ENCODE measurements around the gene PRKG1. TPM values are rescaled to one million over a fixed set of nuclear protein-coding genes. Genes with fewer than 3 reads are reported as not detected.

Gene PRKG1
- total RNA-seq, 2 experiments from 2014 or later: not detected

GRCh38 chr10:51288511-51288910 lies 214.2 kb downstream of the PRKG1 start:
- Mint-ChIP-seq H3K36me3 (no peaks in the 10 kb centered on the region), H3K27me3 (no peaks in the 10 kb centered on the region), H3K27ac (no peak overlapping the region), H3K9me3 (no peaks in the 10 kb centered on the region), H3K4me3 (no peak overlapping the region), H3K4me1 (ENCODE audit: low read depth) (no peaks in the 10 kb centered on the region)
- DNase-seq: no peak
- intact Hi-C loops (cut with micrococcal nuclease): no loop called here
- POLR2A ChIA-PET: no interaction called here
- CTCF ChIA-PET: no interaction called here

GRCh38 chr10:51289519-51289918 lies 215.2 kb downstream of the PRKG1 start:
- Mint-ChIP-seq H3K4me1 (ENCODE audit: low read depth) (no peaks in the 10 kb centered on the region), H3K4me3 (no peak overlapping the region), H3K27me3 (no peaks in the 10 kb centered on the region), H3K9me3 (no peaks in the 10 kb centered on the region), H3K27ac (no peak overlapping the region), H3K36me3 (no peaks in the 10 kb centered on the region)
- intact Hi-C loops (cut with micrococcal nuclease): no loop called here
- ChIA-PET POLR2A (no interaction called here), CTCF (no interaction called here)
- DNase-seq: no peak

GRCh38 chr10:51291961-51292360 lies 217.7 kb downstream of the PRKG1 start:
- no peaks in the 10 kb centered on the region for H3K4me1 Mint-ChIP-seq (ENCODE audit: low read depth)
- no peaks in the 10 kb centered on the region for H3K9me3 Mint-ChIP-seq
- DNase-seq: no peak
- ChIA-PET POLR2A (no interaction called here), CTCF (interaction anchor here (1.2 kb wide), 1 partner anchor 228 kb away, joined by 3 read pairs; no protein-coding TSS in a partner anchor)
- no peaks in the 10 kb centered on the region for H3K27me3 Mint-ChIP-seq
- H3K36me3 Mint-ChIP-seq: no peaks in the 10 kb centered on the region
- H3K4me3 Mint-ChIP-seq: no peak overlapping the region
- intact Hi-C loops (cut with micrococcal nuclease): no loop called here
- no peak overlapping the region for H3K27ac Mint-ChIP-seq

- Mint-ChIP-seq H3K36me3 (no peaks in the 10 kb centered on the region), H3K9me3 (no peaks in the 10 kb centered on the region), H3K27ac (no peak overlapping the region), H3K4me3 (no peak overlapping the region), H3K27me3 (no peaks in the 10 kb centered on the region), H3K4me1 (ENCODE audit: low read depth) (no peaks in the 10 kb centered on the region)
- POLR2A ChIA-PET: no interaction called here
- DNase-seq: no peak
- intact Hi-C loops (cut with micrococcal nuclease): no loop called here
- CTCF ChIA-PET: no interaction called here
Observed at GRCh38 chr10:51297438-51297837, 223.2 kb downstream of the PRKG1 start.

GRCh38 chr10:51300617-51301304 lies 226.5 kb downstream of the PRKG1 start:
- peaks cover 2% of the 10 kb centered on the region for H3K9me3 Mint-ChIP-seq
- ChIA-PET CTCF (no interaction called here), POLR2A (no interaction called here)
- DNase-seq: no peak
- no peaks in the 10 kb centered on the region for H3K27me3 Mint-ChIP-seq
- H3K4me3 Mint-ChIP-seq: no peak overlapping the region
- no peaks in the 10 kb centered on the region for H3K4me1 Mint-ChIP-seq (ENCODE audit: low read depth)
- intact Hi-C loops (cut with micrococcal nuclease): no loop called here
- no peak overlapping the region for H3K27ac Mint-ChIP-seq
- no peaks in the 10 kb centered on the region for H3K36me3 Mint-ChIP-seq

- Mint-ChIP-seq H3K27ac (no peak overlapping the region), H3K36me3 (no peaks in the 10 kb centered on the region), H3K27me3 (no peaks in the 10 kb centered on the region), H3K9me3 (peaks cover 2% of the 10 kb centered on the region), H3K4me1 (ENCODE audit: low read depth) (no peaks in the 10 kb centered on the region), H3K4me3 (no peak overlapping the region)
- CTCF ChIA-PET: no interaction called here
- intact Hi-C loops (cut with micrococcal nuclease): no loop called here
- POLR2A ChIA-PET: no interaction called here
- no peak for DNase-seq
Observed at GRCh38 chr10:51301644-51302043, 227.4 kb downstream of the PRKG1 start.

GRCh38 chr10:51302316-51302715 lies 228.0 kb downstream of the PRKG1 start:
- Mint-ChIP-seq H3K27ac (no peak overlapping the region), H3K36me3 (no peaks in the 10 kb centered on the region), H3K9me3 (peaks cover 2% of the 10 kb centered on the region), H3K27me3 (no peaks in the 10 kb centered on the region), H3K4me1 (ENCODE audit: low read depth) (no peaks in the 10 kb centered on the region), H3K4me3 (no peak overlapping the region)
- ChIA-PET CTCF (no interaction called here), POLR2A (no interaction called here)
- no peak for DNase-seq
- intact Hi-C loops (cut with micrococcal nuclease): no loop called here

GRCh38 chr10:51308116-51308515 lies 233.8 kb downstream of the PRKG1 start:
- Mint-ChIP-seq H3K4me3 (no peak overlapping the region), H3K27me3 (no peaks in the 10 kb centered on the region), H3K27ac (no peak overlapping the region), H3K4me1 (ENCODE audit: low read depth) (no peaks in the 10 kb centered on the region), H3K9me3 (peaks cover 2% of the 10 kb centered on the region), H3K36me3 (no peaks in the 10 kb centered on the region)
- POLR2A ChIA-PET: no interaction called here
- intact Hi-C loops (cut with micrococcal nuclease): no loop called here
- CTCF ChIA-PET: interaction anchor here (0.6 kb wide), 1 partner anchor 75 kb away, joined by 3 read pairs; no protein-coding TSS in a partner anchor
- no peak for DNase-seq

GRCh38 chr10:51311228-51311627 lies 236.9 kb downstream of the PRKG1 start:
- DNase-seq: no peak
- Mint-ChIP-seq H3K9me3 (no peaks in the 10 kb centered on the region), H3K27ac (no peak overlapping the region), H3K4me1 (ENCODE audit: low read depth) (no peaks in the 10 kb centered on the region), H3K27me3 (no peaks in the 10 kb centered on the region), H3K36me3 (no peaks in the 10 kb centered on the region), H3K4me3 (no peak overlapping the region)
- ChIA-PET CTCF (no interaction called here), POLR2A (interaction anchor here (0.6 kb wide), 1 partner anchor 227 kb away, joined by 3 read pairs; no protein-coding TSS in a partner anchor)
- intact Hi-C loops (cut with micrococcal nuclease): no loop called here

- Mint-ChIP-seq H3K9me3 (no peaks in the 10 kb centered on the region), H3K27ac (no peak overlapping the region)
Observed at GRCh38 chr10:51312817-51313216, 238.5 kb downstream of the PRKG1 start.

GRCh38 chr10:51313251-51313650 lies 239.0 kb downstream of the PRKG1 start:
- H3K36me3 Mint-ChIP-seq: no peaks in the 10 kb centered on the region
- H3K4me1 Mint-ChIP-seq (ENCODE audit: low read depth): no peaks in the 10 kb centered on the region
- CTCF ChIA-PET: no interaction called here
- H3K9me3 Mint-ChIP-seq: no peaks in the 10 kb centered on the region
- no peak for DNase-seq
- H3K27me3 Mint-ChIP-seq: no peaks in the 10 kb centered on the region
- no peak overlapping the region for H3K4me3 Mint-ChIP-seq
- intact Hi-C loops (cut with micrococcal nuclease): no loop called here
- H3K27ac Mint-ChIP-seq: no peak overlapping the region
- POLR2A ChIA-PET: no interaction called here

More at GRCh38 chr10:51312817-51313216, 238.5 kb downstream of the PRKG1 start:
- no peaks in the 10 kb centered on the region for H3K4me1 Mint-ChIP-seq (ENCODE audit: low read depth)
- intact Hi-C loops (cut with micrococcal nuclease): no loop called here
- no peak overlapping the region for H3K4me3 Mint-ChIP-seq
- no peaks in the 10 kb centered on the region for H3K36me3 Mint-ChIP-seq
- no peak for DNase-seq
- H3K27me3 Mint-ChIP-seq: no peaks in the 10 kb centered on the region
- CTCF ChIA-PET: no interaction called here
- POLR2A ChIA-PET: no interaction called here

- ChIA-PET POLR2A (no interaction called here), CTCF (interaction anchor here (0.5 kb wide), 1 partner anchor 45 kb away, joined by 3 read pairs; no protein-coding TSS in a partner anchor)
- no peak overlapping the region for H3K4me3 Mint-ChIP-seq
- H3K4me1 Mint-ChIP-seq (ENCODE audit: low read depth): no peaks in the 10 kb centered on the region
- DNase-seq: no peak
- intact Hi-C loops (cut with micrococcal nuclease): no loop called here
- no peaks in the 10 kb centered on the region for H3K27me3 Mint-ChIP-seq
- H3K36me3 Mint-ChIP-seq: no peaks in the 10 kb centered on the region
- H3K27ac Mint-ChIP-seq: no peak overlapping the region
- H3K9me3 Mint-ChIP-seq: no peaks in the 10 kb centered on the region
Observed at GRCh38 chr10:51313773-51314478, 239.6 kb downstream of the PRKG1 start.

- Mint-ChIP-seq H3K27me3 (no peaks in the 10 kb centered on the region), H3K36me3 (no peaks in the 10 kb centered on the region), H3K4me1 (ENCODE audit: low read depth) (no peaks in the 10 kb centered on the region), H3K4me3 (no peak overlapping the region), H3K9me3 (no peaks in the 10 kb centered on the region), H3K27ac (no peak overlapping the region)
- intact Hi-C loops (cut with micrococcal nuclease): no loop called here
- CTCF ChIA-PET: interaction anchor here (0.5 kb wide), 1 partner anchor 44 kb away, joined by 3 read pairs; no protein-coding TSS in a partner anchor
- POLR2A ChIA-PET: no interaction called here
- no peak for DNase-seq
Observed at GRCh38 chr10:51314481-51314880, 240.2 kb downstream of the PRKG1 start.
